Measurements from ENCODE around the gene HDAC4. TPM values are rescaled to one million over a fixed set of nuclear protein-coding genes. Genes with fewer than 3 reads are reported as not detected.

HDAC4 gene
- total and polyA plus RNA-seq, 12 donors = 3.7 to 40.0 (median 25.5) TPM

GRCh38 chr2:239006622-239007285 is 394.1 kb downstream of the HDAC4 start:
- H3K4me1 ChIP-seq = peaks cover 0 to 7% (median 0%) of the 10 kb centered on the region in 9 donors
- H3K27ac ChIP-seq = no peak overlapping the region
- H3K9me3 ChIP-seq = peaks cover 0 to 4% (median 3%) of the 10 kb centered on the region in 11 donors
- no peak for TF ChIP-seq CTCF (IDR thresholded peaks at IDR 0.05)
- no peak for DNase-seq
- 87 to 93% methylated on average over 10 of the region's 10 CpGs for WGBS, 2 donors
- no peak overlapping the region for H3K4me3 ChIP-seq
- H3K27me3 ChIP-seq = peaks cover 0 to 63% (median 26%) of the 10 kb centered on the region in 7 donors
- no peak for ATAC-seq
- H3K36me3 ChIP-seq = no peaks in the 10 kb centered on the region
- intact Hi-C loops (cut with DNase I) = no loop called here

GRCh38 chr2:239005586-239005985 is 395.2 kb downstream of the HDAC4 start:
- H3K27ac ChIP-seq = no peak overlapping the region
- ATAC-seq (no peak), DNase-seq (no peak)
- intact Hi-C loops (cut with DNase I) = no loop called here
- peaks cover 0 to 15% (median 6%) of the 10 kb centered on the region in 11 donors for H3K9me3 ChIP-seq
- 75 to 84% methylated on average over 4 of the region's 4 CpGs for WGBS, 2 donors
- H3K4me3 ChIP-seq = no peak overlapping the region
- H3K36me3 ChIP-seq = no peaks in the 10 kb centered on the region
- peaks cover 0 to 7% (median 0%) of the 10 kb centered on the region in 9 donors for H3K4me1 ChIP-seq
- H3K27me3 ChIP-seq = peaks cover 0 to 51% (median 26%) of the 10 kb centered on the region in 7 donors
- TF ChIP-seq CTCF (IDR thresholded peaks at IDR 0.05) = no peak

GRCh38 chr2:239004274-239005015 is 396.4 kb downstream of the HDAC4 start:
- 80 to 81% methylated on average over 19 of the region's 19 CpGs for WGBS, 2 donors
- Histone ChIP-seq H3K27ac (no peak overlapping the region), H3K36me3 (no peaks in the 10 kb centered on the region), H3K27me3 (peaks cover 0 to 46% (median 23%) of the 10 kb centered on the region in 7 donors), H3K4me3 (no peak overlapping the region), H3K9me3 (peaks cover 0 to 16% (median 6%) of the 10 kb centered on the region in 11 donors), H3K4me1 (peaks cover 0 to 7% (median 0%) of the 10 kb centered on the region in 9 donors)
- DNase-seq = no peak
- no peak for ATAC-seq
- intact Hi-C loops (cut with DNase I) = no loop called here
- TF ChIP-seq CTCF (IDR thresholded peaks at IDR 0.05) = no peak

DNA sequence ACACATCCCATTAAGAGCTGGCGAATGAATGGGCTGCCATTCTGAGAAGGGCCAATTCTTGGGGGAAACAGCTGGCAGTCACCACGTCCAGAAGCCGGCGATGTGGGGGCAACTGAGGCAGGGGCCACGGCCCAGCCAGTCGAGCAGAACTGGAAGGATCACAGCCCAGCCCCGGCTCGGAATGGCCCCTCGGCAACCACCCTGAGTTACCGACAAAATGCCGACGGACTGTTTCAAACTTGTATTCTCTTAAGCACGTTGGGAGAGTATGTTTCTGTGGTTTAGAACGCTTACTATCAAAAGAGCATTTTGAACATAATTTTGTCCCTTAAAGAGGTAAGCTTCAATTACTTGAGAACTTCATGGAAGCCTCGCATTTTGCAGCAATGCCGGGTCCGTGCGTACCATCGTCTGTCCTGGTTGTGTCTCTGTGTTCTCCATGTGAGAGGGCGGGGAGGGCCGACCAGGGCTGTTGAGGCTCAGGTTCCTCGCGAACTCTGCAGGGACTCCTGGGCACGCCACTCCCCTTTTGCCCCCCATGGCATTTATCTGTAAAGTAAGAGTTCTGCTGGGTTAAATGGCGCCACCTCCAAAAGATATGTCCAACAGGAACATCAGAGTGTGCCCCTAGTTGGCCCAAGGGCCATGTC is 397.1 kb downstream of the HDAC4 start:
- no peaks in the 10 kb centered on the region for H3K36me3 ChIP-seq
- H3K27ac ChIP-seq = no peak overlapping the region
- H3K9me3 ChIP-seq = peaks cover 0 to 16% (median 6%) of the 10 kb centered on the region in 11 donors
- no peak for TF ChIP-seq CTCF (IDR thresholded peaks at IDR 0.05)
- peak overlapping the region in 4 of 10 donors; percentile 14 to 26 (median 20) for H3K4me3 ChIP-seq
- no peak for ATAC-seq
- H3K27me3 ChIP-seq = peaks cover 0 to 43% (median 17%) of the 10 kb centered on the region in 7 donors
- peaks cover 0 to 7% (median 0%) of the 10 kb centered on the region in 9 donors for H3K4me1 ChIP-seq
- DNase-seq = no peak
- WGBS, 2 donors = 80 to 83% methylated on average over 25 of the region's 25 CpGs
- intact Hi-C loops (cut with DNase I) = loop anchor here in 1 of 10 donors (1.0 kb wide), 1 partner anchor 49 kb away; no protein-coding TSS in a partner anchor
